HCT116 (cell line): ENCODE results near the gene PDE4D. TPM values are rescaled to one million over a fixed set of nuclear protein-coding genes. Genes with fewer than 3 reads are reported as not detected.

Source experiments
- ATAC-seq: fragments of 200-7000 bp; cut with Tn5 transposase; 2 replicates; pipeline ENCODE4 v1.9.1; 2020; ENCODE audit warnings: mild to moderate bottlenecking, moderate library complexity
- BruUV-seq: library from RNA; stranded (reverse); fragments of 400-500 nt; replicated peaks from 2 replicates; lab custom pipeline; 2021; lab: Mats Ljungman, UMichigan
- CTCF ChIA-PET: fragments of 300-600 bp; sonication (Branson Sonifier 250); formaldehyde crosslinking; loops from one replicate; lab custom pipeline; 2021; ENCODE audit warnings: antibody characterized with exemption; lab: Charles Lee
- POLR2A ChIA-PET: fragments of 300-600, 350-600 bp; sonication (Branson Sonifier 250); formaldehyde crosslinking; loops from one replicate; lab custom pipeline; 2021; ENCODE audit warnings: antibody characterized with exemption; lab: Charles Lee
- RAD21 ChIA-PET, 2 experiments: fragments of 300-600 bp; sonication (Branson Sonifier 250); formaldehyde crosslinking; loops; one replicate each; lab custom pipeline; 2023; ENCODE audit warnings: low total read pairs in 2 of 2; ENCODE audit not compliant: uncharacterized antibody in 2 of 2, unreplicated experiment in 2 of 2, low non-redundant PET in 1 of 2; lab: Charles Lee
- DNase-seq: peaks from one replicate; pipeline ENCODE4 v3.0.0-alpha.2; 2010; ENCODE audit warnings: low read depth, low spot score
- H2AFZ ChIP-seq: fragments of 200-600 bp; shearing (Covaris generic), sonication (generic); 2 replicates; pipeline ENCODE4 v1.6.1; 2017; ENCODE audit warnings: low read depth, mixed run types, mixed read lengths, antibody characterized with exemption, low read length; ENCODE audit not compliant: poor library complexity, severe bottlenecking
- H3K27ac ChIP-seq: 2 replicates; pipeline ENCODE4 v1.5.1; 2012; ENCODE audit warnings: low read depth, low read length
- H3K27me3 ChIP-seq: fragments of 200-600 bp; sonication (generic); 2 replicates; pipeline ENCODE4 v1.6.1; 2016; ENCODE audit warnings: mixed run types, low read length, mixed read lengths; ENCODE audit not compliant: insufficient read depth
- H3K36me3 ChIP-seq, 2 experiments: fragments of 200-500 bp in 1 of 2; fragments of 200-600 bp in 1 of 2; sonication (Bioruptor generic) in 1 of 2; sonication (generic) in 1 of 2; 2 replicates each; pipeline versions ENCODE4 v1.5.1 to v1.6.1; 2014 to 2016; ENCODE audit warnings: low read length in 2 of 2, inconsistent platforms in 1 of 2, mixed read lengths in 1 of 2, mixed run types in 1 of 2; ENCODE audit not compliant: insufficient read depth in 2 of 2, control insufficient read depth in 1 of 2
- H3K4me1 ChIP-seq, 2 experiments: fragments of 200-600 bp in 1 of 2; sonication (generic) in 1 of 2; 2 replicates each; pipeline versions ENCODE4 v1.5.1 to v1.6.1; 2012 to 2017; ENCODE audit warnings: low read length in 2 of 2, inconsistent platforms in 1 of 2, mild to moderate bottlenecking in 1 of 2, mixed read lengths in 1 of 2, mixed run types in 1 of 2, moderate library complexity in 1 of 2; ENCODE audit not compliant: insufficient read depth in 2 of 2, control insufficient read depth in 1 of 2
- H3K4me2 ChIP-seq: fragments of 200-600 bp; sonication (generic); 2 replicates; pipeline ENCODE4 v1.6.1; 2017; ENCODE audit warnings: mixed run types, low read length, mixed read lengths
- H3K4me3 ChIP-seq, 2 experiments: fragments of 200-600 bp in 1 of 2; sonication (generic) in 1 of 2; replicated peaks in 1 of 2; 2 replicates each; pipeline ENCODE4 v1.5.1; 2011 to 2016; ENCODE audit warnings: low read length in 2 of 2, control low read depth in 1 of 2, low read depth in 1 of 2, mild to moderate bottlenecking in 1 of 2, mixed read lengths in 1 of 2, mixed run types in 1 of 2
- H3K79me2 ChIP-seq: fragments of 200-600 bp; sonication (generic); 2 replicates; pipeline ENCODE4 v1.6.1; 2017; ENCODE audit warnings: mild to moderate bottlenecking, mixed run types, low read length, moderate library complexity, mixed read lengths; ENCODE audit not compliant: insufficient read depth
- H3K9ac ChIP-seq: fragments of 200-600 bp; sonication (generic); 2 replicates; pipeline ENCODE4 v1.6.1; 2016; ENCODE audit warnings: low read length, mixed read lengths
- H3K9me2 ChIP-seq: fragments of 200-600 bp; sonication (generic), shearing (Covaris generic); 2 replicates; pipeline ENCODE4 v1.6.1; 2017; ENCODE audit warnings: mixed run types, mild to moderate bottlenecking, moderate library complexity; ENCODE audit not compliant: insufficient read depth
- H3K9me3 ChIP-seq, 2 experiments: fragments of 200-500 bp in 1 of 2; fragments of 200-600 bp in 1 of 2; sonication (Bioruptor generic) in 1 of 2; sonication (generic) in 1 of 2; 2 replicates each; pipeline ENCODE4 v1.6.1; 2014 to 2017; ENCODE audit warnings: low read length in 2 of 2, mixed read lengths in 2 of 2, inconsistent platforms in 1 of 2, low read depth in 1 of 2, mild to moderate bottlenecking in 1 of 2, mixed run types in 1 of 2, moderate library complexity in 1 of 2; ENCODE audit not compliant: control insufficient read depth in 1 of 2, insufficient read depth in 1 of 2
- H4K20me1 ChIP-seq: fragments of 200-600 bp; sonication (generic), shearing (Covaris generic); 2 replicates; pipeline ENCODE4 v1.6.1; 2017; ENCODE audit warnings: mixed run types, mild to moderate bottlenecking, moderate library complexity; ENCODE audit not compliant: insufficient read depth
- CBX3 ChIP-seq: IDR thresholded peaks from 2 replicates; pipeline ENCODE4 v1.6.1; 2012; ENCODE audit warnings: low read depth
- EGR1 ChIP-seq: IDR thresholded peaks from 2 replicates; pipeline ENCODE4 v1.6.1; 2012; ENCODE audit warnings: low read depth
- EZH2 ChIP-seq: fragments of 200-600 bp; sonication (generic); IDR thresholded peaks from 2 replicates; pipeline ENCODE4 v1.6.1; 2017; ENCODE audit warnings: antibody characterized with exemption, mixed run types
- EZH2phosphoT487 ChIP-seq: fragments of 200-600 bp; IDR thresholded peaks from 2 replicates; pipeline ENCODE4 v1.6.1; 2018; ENCODE audit warnings: antibody characterized with exemption, borderline replicate concordance
- FOSL1 ChIP-seq: IDR thresholded peaks from 2 replicates; pipeline ENCODE4 v1.6.1; 2012; ENCODE audit warnings: low read depth
- JUND ChIP-seq: IDR thresholded peaks from 2 replicates; pipeline ENCODE4 v1.6.1; 2012
- POLR2A ChIP-seq: IDR thresholded peaks from 2 replicates; pipeline ENCODE4 v1.7.0; 2011; ENCODE audit warnings: borderline replicate concordance; ENCODE audit not compliant: insufficient read depth, insufficient read length; ENCODE audit errors: extremely low read depth
- POLR2AphosphoS5 ChIP-seq: IDR thresholded peaks from 2 replicates; pipeline ENCODE4 v1.6.1; 2011; ENCODE audit warnings: mild to moderate bottlenecking, low read depth, low read length, moderate library complexity
- REST ChIP-seq: IDR thresholded peaks from 2 replicates; pipeline ENCODE4 v1.6.1; 2012; ENCODE audit warnings: low read depth
- SP1 ChIP-seq: IDR thresholded peaks from 2 replicates; pipeline ENCODE4 v1.6.1; 2012; ENCODE audit warnings: low read depth
- TCF7L2 ChIP-seq: IDR thresholded peaks from 2 replicates; pipeline ENCODE4 v1.7.0; 2011; ENCODE audit warnings: borderline replicate concordance, inconsistent platforms; ENCODE audit not compliant: insufficient read depth, insufficient read length; ENCODE audit errors: extremely low read depth
- YY1 ChIP-seq: IDR thresholded peaks from 2 replicates; pipeline ENCODE4 v1.6.1; 2011; ENCODE audit warnings: low read length, low read depth, moderate library complexity, mild to moderate bottlenecking; ENCODE audit not compliant: insufficient replicate concordance; ENCODE audit errors: extremely low read depth
- ZBTB33 ChIP-seq: IDR thresholded peaks from 2 replicates; pipeline ENCODE4 v1.6.1; 2011; ENCODE audit warnings: mild to moderate bottlenecking, low read length, moderate library complexity; ENCODE audit not compliant: insufficient replicate concordance; ENCODE audit errors: extremely low read depth
- ZFX ChIP-seq: fragments of 450-650 bp; IDR thresholded peaks from 2 replicates; pipeline ENCODE4 v1.6.1; 2017
- intact Hi-C: fragments of 100-400 bp; cut with micrococcal nuclease; formaldehyde crosslinking; loops from 2 replicates; pipeline ENCODE4 v1.10.0; 2022
- total RNA-seq: library from RNA; stranded (reverse); gene quantifications from one replicate; pipeline ENCODE4 v1.2.1, GENCODE V29; 2021; ENCODE audit not compliant: unreplicated experiment

Gene PDE4D
- total RNA-seq, 1 experiment from 2014 or later, result 1.1 TPM

DNA sequence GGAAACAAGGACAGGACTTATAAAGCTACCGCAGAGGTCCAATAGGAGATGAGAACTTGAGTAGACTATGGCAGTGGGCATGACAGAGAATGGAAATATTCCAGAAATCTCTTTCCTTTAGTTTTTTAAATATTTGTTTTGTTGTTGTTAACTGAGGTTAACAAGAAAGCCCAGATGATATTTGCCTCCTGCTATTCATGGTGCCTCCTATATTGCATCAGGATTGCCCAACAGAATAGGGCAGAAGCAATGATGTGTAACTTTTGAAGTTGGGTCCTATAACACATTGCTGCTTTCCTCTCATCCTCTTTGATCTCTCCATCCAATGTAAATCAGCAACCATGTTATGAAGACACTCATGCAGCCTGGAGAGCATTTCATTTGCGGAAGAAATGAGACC, 42.8 kb downstream of the PDE4D start:
- POLR2A ChIA-PET, result no interaction called here
- H3K27ac ChIP-seq, result no peak overlapping the region
- DNase-seq (no peak), ATAC-seq (no peak)
- H4K20me1 ChIP-seq, result no peaks in the 10 kb centered on the region; the same call in 1 of the 2 replicates
- intact Hi-C loops, result no loop called here
- H3K4me2 ChIP-seq, result no peak overlapping the region
- H3K9ac ChIP-seq, result no peak overlapping the region
- no peaks in the 10 kb centered on the region for H3K9me3 ChIP-seq
- no peaks in the 10 kb centered on the region for H3K9me2 ChIP-seq
- 0 out of 2 replicates have a peak, but pooled peaks cover 4% of the 10 kb centered on the region for H3K27me3 ChIP-seq
- CTCF ChIA-PET, result no interaction called here
- BruUV-seq, result no TSS peak
- TF ChIP-seq REST (no peak), EGR1 (no peak), FOSL1 (no peak), JUND (no peak), ZFX (no peak), POLR2A (no peak), ZBTB33 (no peak), CBX3 (no peak), EZH2phosphoT487 (no peak), POLR2AphosphoS5 (no peak), SP1 (no peak), YY1 (no peak), TCF7L2 (no peak), EZH2 (no peak)
- RAD21 ChIA-PET, result no interaction called here
- no peak overlapping the region for H2AFZ ChIP-seq
- H3K4me3 ChIP-seq, result no peak overlapping the region
- H3K36me3 ChIP-seq, result no peaks in the 10 kb centered on the region
- H3K79me2 ChIP-seq, result no peaks in the 10 kb centered on the region
- no peaks in the 10 kb centered on the region for H3K4me1 ChIP-seq
